ENCODE data around the gene ASB2. TPM values are rescaled to one million over a fixed set of nuclear protein-coding genes. Genes with fewer than 3 reads are reported as not detected.

Gene ASB2
- polyA plus RNA-seq, 2 donors, result 4.5 to 4.7 TPM

DNA sequence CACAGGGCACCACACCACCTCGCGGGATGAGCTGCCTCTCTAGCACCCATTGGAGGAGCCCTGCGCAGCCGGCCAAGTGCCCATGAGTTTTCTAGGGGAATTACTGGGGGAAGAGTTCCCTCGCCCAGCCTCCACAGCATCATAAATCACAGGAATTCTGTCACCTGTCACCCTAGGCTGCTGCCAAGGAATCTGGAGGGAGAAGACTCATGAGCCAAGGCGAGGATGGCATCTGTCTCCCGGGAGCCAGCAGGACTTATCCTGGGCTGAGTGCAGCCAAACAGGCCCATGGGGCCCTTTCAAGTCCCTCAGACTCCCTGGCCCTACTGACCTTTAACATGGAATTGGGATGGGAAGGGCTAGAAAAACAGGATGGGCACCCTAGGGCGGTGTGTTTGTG is 41.9 kb upstream of the ASB2 start:
- Histone ChIP-seq H3K36me3 (ENCODE audit: control insufficient read depth in 2 of 2, insufficient read depth in 2 of 2, low read length in 1 of 2) (no peaks in the 10 kb centered on the region), H3K27me3 (ENCODE audit: control insufficient read depth in 1 of 2, insufficient read depth in 2 of 2, low read length in 2 of 2) (no peaks in the 10 kb centered on the region), H3K27ac (ENCODE audit: low read depth in 2 of 2, low read length in 1 of 2) (no peak overlapping the region), H3K4me1 (ENCODE audit: control insufficient read depth in 2 of 2, insufficient read depth in 2 of 2, low read length in 1 of 2) (no peaks in the 10 kb centered on the region), H3K9me3 (ENCODE audit: control insufficient read depth in 2 of 2, insufficient read depth in 1 of 2, low read depth in 1 of 2, low read length in 1 of 2) (no peaks in the 10 kb centered on the region), H3K4me3 (ENCODE audit: low read depth in 1 of 2, low read length in 2 of 2) (no peak overlapping the region)
- 73 to 81% methylated on average over 8 of the region's 8 CpGs for WGBS, 2 donors

DNA sequence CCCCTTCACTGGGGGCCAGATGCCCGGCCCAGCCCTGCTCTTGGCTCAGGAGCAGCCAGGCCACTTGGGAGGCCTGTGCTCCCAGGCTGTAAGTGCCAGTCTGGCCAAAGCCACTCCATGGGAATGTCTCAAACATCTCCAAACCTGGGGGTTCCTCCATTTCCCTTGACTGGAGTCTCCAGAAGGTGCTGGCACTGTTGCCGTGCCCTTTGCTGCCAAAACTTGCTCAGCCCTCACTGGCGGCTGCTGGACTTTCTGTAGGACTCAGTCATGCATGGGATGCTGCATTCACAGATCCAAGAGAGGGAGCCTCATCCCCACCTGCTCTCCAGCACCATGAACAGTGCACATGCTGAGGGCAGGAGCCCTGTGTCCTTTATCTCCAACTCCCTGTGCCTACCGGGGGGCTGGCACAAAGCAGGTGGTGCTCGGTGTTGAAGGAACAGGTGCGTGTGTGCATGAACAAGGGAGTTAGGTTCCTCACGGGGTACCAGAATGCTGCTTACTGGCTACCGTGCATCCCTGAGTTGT is 40.1 kb upstream of the ASB2 start:
- 79 to 88% methylated on average over 8 of the region's 8 CpGs for WGBS, 2 donors
- Histone ChIP-seq H3K4me3 (ENCODE audit: low read depth in 1 of 2, low read length in 2 of 2) (no peak overlapping the region), H3K36me3 (ENCODE audit: control insufficient read depth in 2 of 2, insufficient read depth in 2 of 2, low read length in 1 of 2) (no peaks in the 10 kb centered on the region), H3K27me3 (ENCODE audit: control insufficient read depth in 1 of 2, insufficient read depth in 2 of 2, low read length in 2 of 2) (no peaks in the 10 kb centered on the region), H3K9me3 (ENCODE audit: control insufficient read depth in 2 of 2, insufficient read depth in 1 of 2, low read depth in 1 of 2, low read length in 1 of 2) (no peaks in the 10 kb centered on the region), H3K4me1 (ENCODE audit: control insufficient read depth in 2 of 2, insufficient read depth in 2 of 2, low read length in 1 of 2) (no peaks in the 10 kb centered on the region), H3K27ac (ENCODE audit: low read depth in 2 of 2, low read length in 1 of 2) (no peak overlapping the region)

- Histone ChIP-seq H3K4me3 (ENCODE audit: low read depth in 1 of 2, low read length in 2 of 2) (no peak overlapping the region), H3K27ac (ENCODE audit: low read depth in 2 of 2, low read length in 1 of 2) (no peak overlapping the region), H3K36me3 (ENCODE audit: control insufficient read depth in 2 of 2, insufficient read depth in 2 of 2, low read length in 1 of 2) (no peaks in the 10 kb centered on the region), H3K4me1 (ENCODE audit: control insufficient read depth in 2 of 2, insufficient read depth in 2 of 2, low read length in 1 of 2) (peaks cover 0 to 5% of the 10 kb centered on the region in 2 donors), H3K27me3 (ENCODE audit: control insufficient read depth in 1 of 2, insufficient read depth in 2 of 2, low read length in 2 of 2) (no peaks in the 10 kb centered on the region), H3K9me3 (ENCODE audit: control insufficient read depth in 2 of 2, insufficient read depth in 1 of 2, low read depth in 1 of 2, low read length in 1 of 2) (no peaks in the 10 kb centered on the region)
- WGBS, 2 donors, result 88 to 90% methylated on average over 2 of the region's 2 CpGs
These were observed 38.9 kb upstream of the ASB2 start for GRCh38 chr14:94015223-94015622.

- H3K27me3 ChIP-seq (ENCODE audit: control insufficient read depth in 1 of 2, insufficient read depth in 2 of 2, low read length in 2 of 2), result no peaks in the 10 kb centered on the region
- peaks cover 0 to 5% of the 10 kb centered on the region in 2 donors for H3K4me1 ChIP-seq (ENCODE audit: control insufficient read depth in 2 of 2, insufficient read depth in 2 of 2, low read length in 1 of 2)
- H3K9me3 ChIP-seq (ENCODE audit: control insufficient read depth in 2 of 2, insufficient read depth in 1 of 2, low read depth in 1 of 2, low read length in 1 of 2), result no peaks in the 10 kb centered on the region
- no peak overlapping the region for H3K27ac ChIP-seq (ENCODE audit: low read depth in 2 of 2, low read length in 1 of 2)
- 41 to 48% methylated on average over 6 of the region's 6 CpGs for WGBS, 2 donors
- H3K4me3 ChIP-seq (ENCODE audit: low read depth in 1 of 2, low read length in 2 of 2), result no peak overlapping the region
- H3K36me3 ChIP-seq (ENCODE audit: control insufficient read depth in 2 of 2, insufficient read depth in 2 of 2, low read length in 1 of 2), result no peaks in the 10 kb centered on the region
These were observed 38.0 kb upstream of the ASB2 start for GRCh38 chr14:94014382-94014781.

DNA sequence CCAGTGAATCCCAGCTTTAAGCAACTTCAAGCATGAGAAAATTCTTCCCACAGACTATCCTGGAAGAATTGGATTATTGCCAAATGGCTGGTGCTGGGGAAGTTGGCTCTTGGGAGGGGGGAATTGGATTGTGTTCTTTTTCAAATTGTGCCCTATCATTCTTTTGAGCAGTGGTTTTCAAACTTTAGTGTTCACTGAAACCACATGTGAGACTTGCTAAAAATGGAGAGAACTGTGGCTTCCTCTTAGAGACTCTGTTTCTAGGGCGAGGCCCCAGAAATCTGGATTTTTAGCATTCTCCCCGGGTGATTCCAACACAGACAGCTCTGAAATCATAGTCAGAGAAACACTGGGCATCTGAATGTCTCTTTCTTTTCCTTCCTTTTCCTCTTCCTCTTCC is 35.4 kb upstream of the ASB2 start:
- H3K4me3 ChIP-seq (ENCODE audit: low read depth in 1 of 2, low read length in 2 of 2), result no peak overlapping the region
- WGBS, 2 donors, result 53 to 63% methylated on average over 2 of the region's 2 CpGs
- no peak overlapping the region for H3K27ac ChIP-seq (ENCODE audit: low read depth in 2 of 2, low read length in 1 of 2)
- H3K27me3 ChIP-seq (ENCODE audit: control insufficient read depth in 1 of 2, insufficient read depth in 2 of 2, low read length in 2 of 2), result no peaks in the 10 kb centered on the region
- H3K4me1 ChIP-seq (ENCODE audit: control insufficient read depth in 2 of 2, insufficient read depth in 2 of 2, low read length in 1 of 2), result peaks cover 0 to 5% of the 10 kb centered on the region in 2 donors
- H3K36me3 ChIP-seq (ENCODE audit: control insufficient read depth in 2 of 2, insufficient read depth in 2 of 2, low read length in 1 of 2), result no peaks in the 10 kb centered on the region
- no peaks in the 10 kb centered on the region for H3K9me3 ChIP-seq (ENCODE audit: control insufficient read depth in 2 of 2, insufficient read depth in 1 of 2, low read depth in 1 of 2, low read length in 1 of 2)

DNA sequence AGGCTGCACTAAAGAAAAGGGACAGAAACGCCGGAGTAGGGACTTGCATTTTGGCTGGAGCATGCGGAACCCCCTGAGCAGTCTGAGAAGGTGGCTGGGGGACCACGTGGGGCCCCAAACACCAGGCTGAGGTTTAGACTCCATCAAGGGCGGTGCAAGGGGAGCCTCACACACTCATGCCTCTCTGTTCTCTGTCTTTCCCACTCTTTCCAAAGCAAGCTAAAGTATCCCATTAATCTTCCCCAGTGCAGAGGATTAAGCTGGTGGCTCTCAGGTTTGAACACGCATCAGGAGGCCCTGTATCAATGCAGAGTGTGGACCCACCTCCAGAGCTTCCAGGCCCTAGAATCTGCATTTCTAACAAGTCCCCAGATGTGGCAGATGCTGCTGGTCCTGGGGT is 34.3 kb upstream of the ASB2 start:
- no peaks in the 10 kb centered on the region for H3K36me3 ChIP-seq (ENCODE audit: control insufficient read depth in 2 of 2, insufficient read depth in 2 of 2, low read length in 1 of 2)
- H3K27me3 ChIP-seq (ENCODE audit: control insufficient read depth in 1 of 2, insufficient read depth in 2 of 2, low read length in 2 of 2), result no peaks in the 10 kb centered on the region
- WGBS, 2 donors, result 77 to 86% methylated on average over 6 of the region's 6 CpGs
- no peak overlapping the region for H3K4me3 ChIP-seq (ENCODE audit: low read depth in 1 of 2, low read length in 2 of 2)
- H3K27ac ChIP-seq (ENCODE audit: low read depth in 2 of 2, low read length in 1 of 2), result no peak overlapping the region
- H3K9me3 ChIP-seq (ENCODE audit: control insufficient read depth in 2 of 2, insufficient read depth in 1 of 2, low read depth in 1 of 2, low read length in 1 of 2), result no peaks in the 10 kb centered on the region
- H3K4me1 ChIP-seq (ENCODE audit: control insufficient read depth in 2 of 2, insufficient read depth in 2 of 2, low read length in 1 of 2), result peaks cover 0 to 5% of the 10 kb centered on the region in 2 donors

GRCh38 chr14:94009767-94010166 is 33.4 kb upstream of the ASB2 start:
- Histone ChIP-seq H3K27me3 (ENCODE audit: control insufficient read depth in 1 of 2, insufficient read depth in 2 of 2, low read length in 2 of 2) (no peaks in the 10 kb centered on the region), H3K36me3 (ENCODE audit: control insufficient read depth in 2 of 2, insufficient read depth in 2 of 2, low read length in 1 of 2) (no peaks in the 10 kb centered on the region), H3K4me3 (ENCODE audit: low read depth in 1 of 2, low read length in 2 of 2) (no peak overlapping the region), H3K9me3 (ENCODE audit: control insufficient read depth in 2 of 2, insufficient read depth in 1 of 2, low read depth in 1 of 2, low read length in 1 of 2) (no peaks in the 10 kb centered on the region), H3K27ac (ENCODE audit: low read depth in 2 of 2, low read length in 1 of 2) (no peak overlapping the region), H3K4me1 (ENCODE audit: control insufficient read depth in 2 of 2, insufficient read depth in 2 of 2, low read length in 1 of 2) (peaks cover 0 to 5% of the 10 kb centered on the region in 2 donors)
- 17 to 26% methylated on average over 4 of the region's 4 CpGs for WGBS, 2 donors

DNA sequence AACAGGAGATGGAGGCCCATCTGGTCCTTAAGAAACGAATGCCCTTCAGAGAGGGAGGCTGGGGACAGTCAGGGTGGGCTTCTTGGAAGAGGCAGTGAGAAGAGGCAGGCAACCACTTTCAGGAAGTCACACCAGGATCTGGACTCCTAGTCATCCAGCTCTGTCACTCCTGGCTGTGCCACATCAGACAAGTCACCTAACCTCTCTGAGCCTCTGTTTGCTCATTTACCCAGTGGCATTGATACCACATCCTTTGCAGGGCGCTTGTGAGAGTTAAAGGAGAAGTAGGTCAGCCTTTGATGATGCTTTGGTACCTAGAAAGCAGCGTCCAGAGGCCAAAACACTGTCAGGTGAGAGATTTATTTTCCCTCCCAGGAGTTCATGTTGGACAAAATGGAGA is 31.9 kb upstream of the ASB2 start:
- 63 to 72% methylated on average over 3 of the region's 3 CpGs for WGBS, 2 donors
- Histone ChIP-seq H3K4me1 (ENCODE audit: control insufficient read depth in 2 of 2, insufficient read depth in 2 of 2, low read length in 1 of 2) (peaks cover 0 to 5% of the 10 kb centered on the region in 2 donors), H3K27ac (ENCODE audit: low read depth in 2 of 2, low read length in 1 of 2) (no peak overlapping the region), H3K4me3 (ENCODE audit: low read depth in 1 of 2, low read length in 2 of 2) (no peak overlapping the region), H3K9me3 (ENCODE audit: control insufficient read depth in 2 of 2, insufficient read depth in 1 of 2, low read depth in 1 of 2, low read length in 1 of 2) (no peaks in the 10 kb centered on the region), H3K27me3 (ENCODE audit: control insufficient read depth in 1 of 2, insufficient read depth in 2 of 2, low read length in 2 of 2) (no peaks in the 10 kb centered on the region), H3K36me3 (ENCODE audit: control insufficient read depth in 2 of 2, insufficient read depth in 2 of 2, low read length in 1 of 2) (no peaks in the 10 kb centered on the region)

- no peaks in the 10 kb centered on the region for H3K27me3 ChIP-seq (ENCODE audit: control insufficient read depth in 1 of 2, insufficient read depth in 2 of 2, low read length in 2 of 2)
- peaks cover 5 to 6% of the 10 kb centered on the region in 2 donors for H3K4me1 ChIP-seq (ENCODE audit: control insufficient read depth in 2 of 2, insufficient read depth in 2 of 2, low read length in 1 of 2)
- WGBS, 2 donors, result 47 to 50% methylated on average over 14 of the region's 14 CpGs
These were observed 29.1 kb upstream of the ASB2 start for GRCh38 chr14:94005324-94006073.

GRCh38 chr14:94004015-94004414 is 27.6 kb upstream of the ASB2 start:
- no peaks in the 10 kb centered on the region for H3K27me3 ChIP-seq (ENCODE audit: control insufficient read depth in 1 of 2, insufficient read depth in 2 of 2, low read length in 2 of 2)
- H3K4me1 ChIP-seq (ENCODE audit: control insufficient read depth in 2 of 2, insufficient read depth in 2 of 2, low read length in 1 of 2), result peaks cover 5 to 6% of the 10 kb centered on the region in 2 donors
- 78 to 86% methylated on average over 8 of the region's 8 CpGs for WGBS, 2 donors
- no peaks in the 10 kb centered on the region for H3K9me3 ChIP-seq (ENCODE audit: control insufficient read depth in 2 of 2, insufficient read depth in 1 of 2, low read depth in 1 of 2, low read length in 1 of 2)
- no peaks in the 10 kb centered on the region for H3K36me3 ChIP-seq (ENCODE audit: control insufficient read depth in 2 of 2, insufficient read depth in 2 of 2, low read length in 1 of 2)
- H3K27ac ChIP-seq (ENCODE audit: low read depth in 2 of 2, low read length in 1 of 2), result no peak overlapping the region
- H3K4me3 ChIP-seq (ENCODE audit: low read depth in 1 of 2, low read length in 2 of 2), result no peak overlapping the region

More at GRCh38 chr14:94005324-94006073, 29.1 kb upstream of the ASB2 start:
- Histone ChIP-seq H3K36me3 (ENCODE audit: control insufficient read depth in 2 of 2, insufficient read depth in 2 of 2, low read length in 1 of 2) (no peaks in the 10 kb centered on the region), H3K4me3 (ENCODE audit: low read depth in 1 of 2, low read length in 2 of 2) (no peak overlapping the region), H3K9me3 (ENCODE audit: control insufficient read depth in 2 of 2, insufficient read depth in 1 of 2, low read depth in 1 of 2, low read length in 1 of 2) (no peaks in the 10 kb centered on the region), H3K27ac (ENCODE audit: low read depth in 2 of 2, low read length in 1 of 2) (no peak overlapping the region)

Measured in esophagus (tissue), 2 donors.